ENCODE measurements around the gene TTC39C.

Gene TTC39C

GRCh38 chr18:23992089-23992940 is 22.2 kb upstream of the TTC39C start:
- DNase-seq: peak in 1 of 2 experiments; percentile 6

GRCh38 chr18:23992941-23993280 is 21.6 kb upstream of the TTC39C start:
- no peak for DNase-seq

- DNase-seq: no peak
Observed at GRCh38 chr18:23994361-23994902, 20.1 kb upstream of the TTC39C start.

- no peak for DNase-seq
Observed at GRCh38 chr18:23995180-23995579, 19.4 kb upstream of the TTC39C start.

GRCh38 chr18:23998018-23998417 is 16.5 kb upstream of the TTC39C start:
- no peak for DNase-seq

GRCh38 chr18:23998820-23999219 is 15.7 kb upstream of the TTC39C start:
- no peak for DNase-seq

- DNase-seq: no peak
Observed at GRCh38 chr18:24000613-24001490, 13.7 kb upstream of the TTC39C start.

GRCh38 chr18:24002479-24002878 is 12.1 kb upstream of the TTC39C start:
- no peak for DNase-seq

- DNase-seq: no peak
Observed at GRCh38 chr18:24003288-24003687, 11.3 kb upstream of the TTC39C start.

- no peak for DNase-seq
Observed at GRCh38 chr18:24003903-24004640, 10.5 kb upstream of the TTC39C start.

GRCh38 chr18:24006712-24007313 is 7.7 kb upstream of the TTC39C start:
- DNase-seq: no peak

GRCh38 chr18:24009246-24009645 is 5.3 kb upstream of the TTC39C start:
- DNase-seq: no peak

GRCh38 chr18:24009651-24010333 is 4.8 kb upstream of the TTC39C start:
- DNase-seq: no peak

- DNase-seq: no peak
Observed at GRCh38 chr18:24010673-24011072, 3.9 kb upstream of the TTC39C start.

GRCh38 chr18:24011123-24011917 is 3.2 kb upstream of the TTC39C start:
- DNase-seq: no peak

GRCh38 chr18:24013051-24013450 is 1.5 kb upstream of the TTC39C start:
- DNase-seq: no peak

- DNase-seq: no peak
Observed at GRCh38 chr18:24014986-24015638, 558 bp downstream of the TTC39C start.

GRCh38 chr18:24015639-24016631 is 1.4 kb downstream of the TTC39C start:
- no peak for DNase-seq

- no peak for DNase-seq
Observed at GRCh38 chr18:24016643-24017042, 2.1 kb downstream of the TTC39C start.

Measured in NCI-H446 (cell line).